CD8-positive, alpha-beta memory T cell (primary cell): Measurements from ENCODE around the gene TRAPPC2. TPM values are rescaled to one million over a fixed set of nuclear protein-coding genes. Genes with fewer than 3 reads are reported as not detected.
"Not testable (repeated sequence)": the region's sequence is repeated elsewhere in the genome, so short reads cannot be mapped to it uniquely, and the experiment has no call there.

ENCODE experiments used
- CTCF ChIA-PET: fragments of 350-600 bp; sonication (Branson Sonifier 250); formaldehyde crosslinking; loops from one replicate; lab custom pipeline; 2021; ENCODE audit warnings: antibody characterized with exemption; lab: Charles Lee
- POLR2A ChIA-PET: fragments of 350-600 bp; sonication (Branson Sonifier 250); formaldehyde crosslinking; loops from one replicate; lab custom pipeline; 2021; ENCODE audit warnings: antibody characterized with exemption; lab: Charles Lee
- DNase-seq, 5 donors: peaks; one replicate each; pipeline versions ENCODE4 v3.0.0 to v3.0.0-alpha.2; 2020 to 2022; ENCODE audit warnings: mixed read lengths in 1 of 5
- H3K27ac ChIP-seq: one replicate; pipeline ENCODE4 v1.7.0; 2013; ENCODE audit warnings: low read depth, mild to moderate bottlenecking, low read length, moderate library complexity
- H3K27me3 ChIP-seq: 2 replicates; pipeline ENCODE4 v1.7.0; 2013; ENCODE audit warnings: low read length, mild to moderate bottlenecking; ENCODE audit not compliant: insufficient read depth, poor library complexity, severe bottlenecking
- H3K36me3 ChIP-seq: 2 replicates; pipeline ENCODE4 v1.7.0; 2013; ENCODE audit warnings: mild to moderate bottlenecking, low read length, moderate library complexity; ENCODE audit not compliant: insufficient read depth
- H3K4me1 ChIP-seq: 2 replicates; pipeline ENCODE4 v1.7.0; 2013; ENCODE audit warnings: mild to moderate bottlenecking, low read length, moderate library complexity; ENCODE audit not compliant: insufficient read depth
- H3K4me3 ChIP-seq: 2 replicates; pipeline ENCODE4 v1.7.0; 2013; ENCODE audit warnings: mild to moderate bottlenecking, low read length
- H3K9me3 ChIP-seq: 2 replicates; pipeline ENCODE4 v1.7.0; 2013; ENCODE audit warnings: mild to moderate bottlenecking, low read length
- H3K27ac Mint-ChIP-seq, 8 donors: one replicate each; pipeline ENCODE4 v1.8.0; 2020 to 2021; ENCODE audit warnings: mixed read lengths in 8 of 8, mild to moderate bottlenecking in 6 of 8, inconsistent platforms in 3 of 8, moderate library complexity in 3 of 8
- H3K27me3 Mint-ChIP-seq, 2 donors: one replicate each; pipeline ENCODE4 v1.8.0; 2020 to 2021; ENCODE audit warnings: mixed read lengths in 2 of 2, mild to moderate bottlenecking in 1 of 2, moderate library complexity in 1 of 2
- H3K36me3 Mint-ChIP-seq, 3 donors: one replicate each; pipeline ENCODE4 v1.8.0; 2020 to 2021; ENCODE audit warnings: mixed read lengths in 3 of 3, inconsistent platforms in 1 of 3, mild to moderate bottlenecking in 1 of 3
- H3K4me1 Mint-ChIP-seq, 3 donors: one replicate each; pipeline ENCODE4 v1.8.0; 2020 to 2021; ENCODE audit warnings: mixed read lengths in 3 of 3, inconsistent platforms in 1 of 3, mild to moderate bottlenecking in 1 of 3
- H3K4me3 Mint-ChIP-seq, 7 donors: one replicate each; pipeline ENCODE4 v1.8.0; 2020 to 2021; ENCODE audit warnings: mixed read lengths in 7 of 7, mild to moderate bottlenecking in 6 of 7, moderate library complexity in 4 of 7, inconsistent platforms in 2 of 7
- H3K9me3 Mint-ChIP-seq, 5 donors: one replicate each; pipeline ENCODE4 v1.8.0; 2020 to 2022; ENCODE audit warnings: mixed read lengths in 5 of 5, mild to moderate bottlenecking in 3 of 5, moderate library complexity in 2 of 5, inconsistent platforms in 1 of 5
- polyA plus RNA-seq: library from polyadenylated mRNA; unstranded; fragments of 300-500 nt; fragmentation: Illumina TruSeq; gene quantifications from one replicate; pipeline ENCODE4 v1.2.3, GENCODE V29; 2021
- total RNA-seq, 2 experiments: library from RNA; stranded (reverse); gene quantifications; one replicate each; pipeline ENCODE4 v1.2.3, GENCODE V29; 2021

The TRAPPC2 gene
- total and polyA plus RNA-seq, 3 experiments from 2014 or later = 18.7 to 50.6 (median 19.0) TPM

DNA sequence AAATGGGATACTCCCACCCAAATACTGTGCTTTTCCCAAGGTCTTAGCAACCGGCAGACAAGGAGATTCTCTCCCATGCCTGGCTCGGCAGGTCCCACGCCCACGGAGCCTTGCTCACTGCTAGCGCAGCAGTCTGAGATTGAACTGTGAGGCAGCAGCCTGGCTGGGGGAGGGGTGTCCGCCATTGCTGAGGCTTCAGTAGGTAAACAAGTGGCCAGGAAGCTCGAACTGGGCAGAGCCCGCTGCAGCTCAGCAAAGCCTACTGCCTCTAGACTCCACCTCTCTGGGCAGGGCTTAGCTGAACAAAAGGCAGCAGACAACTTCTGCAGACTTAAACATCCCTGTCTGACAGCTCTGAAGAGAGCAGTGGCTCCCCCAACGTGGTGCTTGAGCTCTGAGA is 9.5 kb downstream of the TRAPPC2 start:
- peak; percentile 23 to 84 (median 42) for DNase-seq
- Mint-ChIP-seq H3K4me1 (peaks cover 73 to 87% (median 82%) of the 10 kb centered on the region in 3 donors), H3K36me3 (peaks cover 21 to 58% (median 40%) of the 10 kb centered on the region in 3 donors), H3K4me3 (peak overlapping the region; percentile 68 to 89 (median 75)), H3K27ac (peak overlapping the region; percentile 84 to 98 (median 90)), H3K9me3 (peaks cover 0 to 16% (median 9%) of the 10 kb centered on the region in 5 donors)
- not testable (repeated sequence) for H3K36me3 ChIP-seq, H3K4me1 ChIP-seq, H3K27me3 Mint-ChIP-seq, H3K27me3 ChIP-seq, H3K9me3 ChIP-seq, H3K27ac ChIP-seq, H3K4me3 ChIP-seq
- ChIA-PET POLR2A (interaction anchor here (0.5 to 2.9 kb wide), 4 partner anchors 9 to 771 kb away, joined by 3 to 23 read pairs (median 4); partner anchors contain the start of genes OFD1 and TRAPPC2), CTCF (interaction anchor here (0.6 to 1.7 kb wide), 4 partner anchors 9 to 38 kb away, joined by 3 to 13 read pairs (median 4); partner anchors contain the start of genes OFD1 and TRAPPC2)

DNA sequence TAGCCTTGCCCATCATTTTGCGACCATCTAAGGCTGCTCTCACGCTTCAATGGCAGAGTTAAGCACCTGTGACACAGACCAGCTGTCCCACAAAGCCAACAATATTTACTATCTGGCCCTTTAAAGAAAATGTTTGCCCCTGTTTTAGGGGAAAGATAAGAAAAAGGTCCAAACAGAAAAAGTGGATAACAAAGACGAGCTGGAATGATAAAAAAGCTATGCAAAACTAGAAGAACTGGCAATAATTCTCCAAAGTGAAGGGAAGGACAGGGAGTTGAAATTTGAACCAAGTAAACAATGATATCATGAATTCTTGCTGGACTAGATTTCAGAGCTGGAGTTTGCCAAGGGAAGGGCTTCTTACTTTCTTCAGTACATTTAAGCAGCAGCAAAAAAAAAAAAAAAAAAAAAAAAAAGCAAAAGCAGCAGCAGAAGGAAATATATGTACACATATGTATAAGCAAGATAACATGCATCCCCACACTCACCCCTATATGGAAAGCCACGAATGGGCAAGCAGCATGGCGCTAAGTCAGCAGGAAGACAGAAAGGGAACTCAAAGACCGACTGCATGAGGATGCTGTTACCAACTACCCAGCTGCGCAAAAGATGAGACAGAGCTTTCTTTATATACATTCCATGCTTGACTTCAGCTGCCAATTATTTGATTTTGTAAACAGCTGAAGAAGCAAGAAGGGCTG is 12.5 kb downstream of the TRAPPC2 start:
- no peaks in the 10 kb centered on the region for H3K36me3 ChIP-seq
- Mint-ChIP-seq H3K9me3 (peaks cover 0 to 9% (median 2%) of the 10 kb centered on the region in 5 donors), H3K36me3 (peaks cover 14 to 56% (median 28%) of the 10 kb centered on the region in 3 donors), H3K4me1 (peaks cover 77 to 90% (median 89%) of the 10 kb centered on the region in 3 donors), H3K27me3 (peaks cover 0 to 2% of the 10 kb centered on the region in 2 donors), H3K4me3 (peak overlapping the region in 3 of 7 donors; percentile 1 to 29 (median 12)), H3K27ac (peak overlapping the region; percentile 47 to 80 (median 74))
- H3K27ac ChIP-seq = peak overlapping the region; percentile 24
- POLR2A ChIA-PET = no interaction called here
- no peaks in the 10 kb centered on the region for H3K27me3 ChIP-seq
- no peak for DNase-seq
- H3K4me1 ChIP-seq = peaks cover 34% of the 10 kb centered on the region
- no peak overlapping the region for H3K4me3 ChIP-seq
- H3K9me3 ChIP-seq = no peaks in the 10 kb centered on the region
- CTCF ChIA-PET = interaction anchor here (3.5 kb wide), 1 partner anchor 14 kb away, joined by 16 read pairs; the partner anchor contains the start of genes OFD1 and TRAPPC2

DNA sequence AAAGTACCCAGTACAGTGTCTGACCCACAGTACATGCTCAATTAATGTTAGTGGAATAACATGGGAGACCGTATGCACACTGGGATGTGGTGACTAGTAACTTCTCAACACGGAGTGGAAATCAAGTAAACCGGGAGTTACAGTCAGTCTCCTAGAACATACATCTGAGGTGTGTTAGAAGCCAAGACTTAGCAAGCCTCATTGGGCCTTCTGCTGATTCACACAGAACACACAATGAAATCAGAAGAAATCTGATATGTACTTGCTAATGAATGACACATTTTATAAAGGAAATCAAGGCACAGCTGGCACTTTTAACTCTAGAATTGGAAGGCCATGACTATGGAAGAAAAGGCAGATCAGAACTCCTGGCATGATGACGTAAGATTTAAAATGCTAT is 13.0 kb downstream of the TRAPPC2 start:
- Histone ChIP-seq H3K9me3 (no peaks in the 10 kb centered on the region), H3K27me3 (no peaks in the 10 kb centered on the region), H3K4me1 (peaks cover 37% of the 10 kb centered on the region), H3K36me3 (no peaks in the 10 kb centered on the region), H3K4me3 (no peak overlapping the region), H3K27ac (no peak overlapping the region)
- peak overlapping the region in 6 of 8 donors; percentile 9 to 89 (median 31) for H3K27ac Mint-ChIP-seq
- no peak for DNase-seq
- H3K4me3 Mint-ChIP-seq = no peak overlapping the region
- CTCF ChIA-PET = interaction anchor here (3.5 kb wide), 1 partner anchor 14 kb away, joined by 16 read pairs; the partner anchor contains the start of genes OFD1 and TRAPPC2
- H3K36me3 Mint-ChIP-seq = peaks cover 15 to 54% (median 23%) of the 10 kb centered on the region in 3 donors
- POLR2A ChIA-PET = no interaction called here
- H3K27me3 Mint-ChIP-seq = peaks cover 0 to 2% of the 10 kb centered on the region in 2 donors
- H3K4me1 Mint-ChIP-seq = peaks cover 75 to 90% (median 87%) of the 10 kb centered on the region in 3 donors
- H3K9me3 Mint-ChIP-seq = peaks cover 0 to 8% (median 2%) of the 10 kb centered on the region in 5 donors

- no peaks in the 10 kb centered on the region for H3K27me3 ChIP-seq
- Mint-ChIP-seq H3K4me3 (peak overlapping the region; percentile 34 to 86 (median 64)), H3K4me1 (peaks cover 64 to 76% (median 74%) of the 10 kb centered on the region in 3 donors), H3K36me3 (peaks cover 18 to 63% (median 25%) of the 10 kb centered on the region in 3 donors), H3K27ac (peak overlapping the region; percentile 71 to 99 (median 90)), H3K27me3 (no peaks in the 10 kb centered on the region), H3K9me3 (no peaks in the 10 kb centered on the region)
- no peaks in the 10 kb centered on the region for H3K36me3 ChIP-seq
- no peaks in the 10 kb centered on the region for H3K9me3 ChIP-seq
- H3K4me1 ChIP-seq = peaks cover 40% of the 10 kb centered on the region
- H3K27ac ChIP-seq = no peak overlapping the region
- POLR2A ChIA-PET = interaction anchor here (0.5 to 2.2 kb wide), 5 partner anchors 11 to 60 kb away, joined by 3 to 15 read pairs (median 4); partner anchors contain the start of genes OFD1 and TRAPPC2
- CTCF ChIA-PET = interaction anchor here (0.8 to 3.5 kb wide), 2 partner anchors 15 to 16 kb away, joined by 5 to 16 read pairs; partner anchors contain the start of genes OFD1 and TRAPPC2
- no peak overlapping the region for H3K4me3 ChIP-seq
- peak in 4 of 5 donors; percentile 22 to 52 (median 40) for DNase-seq
These were observed 15.1 kb downstream of the TRAPPC2 start for GRCh38 chrX:13719192-13719856.

DNA sequence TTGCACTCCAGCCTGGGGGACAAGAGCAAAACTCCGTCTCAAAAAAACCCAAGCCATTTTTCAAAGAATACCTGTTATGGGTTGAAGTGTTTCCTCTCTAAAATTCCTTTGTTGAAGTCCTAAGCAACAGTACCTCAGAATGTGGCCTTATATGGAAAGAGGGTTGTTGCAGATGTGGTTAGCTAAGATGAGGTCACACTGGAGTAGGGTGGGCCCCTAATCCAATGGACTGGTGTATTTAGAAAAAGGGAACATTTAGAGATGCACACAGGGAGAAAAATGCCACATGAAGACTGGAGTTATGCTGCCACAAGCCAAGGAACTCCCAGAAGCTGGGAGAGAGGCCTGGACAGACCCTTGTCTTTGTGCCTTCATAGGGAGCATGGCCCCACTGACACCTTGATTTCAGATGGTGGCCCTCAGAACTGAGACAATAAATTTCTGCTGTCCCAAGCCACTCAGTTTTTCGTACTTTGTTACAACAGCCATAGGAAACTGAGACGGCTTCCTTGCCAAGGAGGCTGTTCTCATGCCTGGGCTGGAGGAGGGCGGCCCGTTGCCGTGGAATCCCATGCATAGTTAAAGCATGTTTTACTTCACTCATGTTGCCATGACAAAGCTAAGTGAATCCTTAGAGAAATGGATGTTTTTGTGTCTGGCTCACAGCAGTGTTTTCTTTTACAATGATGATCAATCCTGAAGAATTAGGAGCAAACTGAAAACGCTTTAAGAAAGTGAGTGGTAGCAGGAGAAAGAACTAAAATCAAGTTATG is 16.5 kb downstream of the TRAPPC2 start:
- Mint-ChIP-seq H3K4me1 (peaks cover 55 to 65% (median 64%) of the 10 kb centered on the region in 3 donors), H3K27me3 (no peaks in the 10 kb centered on the region), H3K36me3 (peaks cover 18 to 56% (median 23%) of the 10 kb centered on the region in 3 donors), H3K4me3 (peak overlapping the region in 5 of 7 donors; percentile 17 to 52 (median 30)), H3K27ac (peak overlapping the region; percentile 56 to 97 (median 89)), H3K9me3 (no peaks in the 10 kb centered on the region)
- ChIA-PET POLR2A (no interaction called here), CTCF (no interaction called here)
- no peaks in the 10 kb centered on the region for H3K27me3 ChIP-seq
- no peak overlapping the region for H3K4me3 ChIP-seq
- no peaks in the 10 kb centered on the region for H3K9me3 ChIP-seq
- H3K36me3 ChIP-seq = no peaks in the 10 kb centered on the region
- DNase-seq = no peak
- H3K27ac ChIP-seq = no peak overlapping the region
- peaks cover 40% of the 10 kb centered on the region for H3K4me1 ChIP-seq

DNA sequence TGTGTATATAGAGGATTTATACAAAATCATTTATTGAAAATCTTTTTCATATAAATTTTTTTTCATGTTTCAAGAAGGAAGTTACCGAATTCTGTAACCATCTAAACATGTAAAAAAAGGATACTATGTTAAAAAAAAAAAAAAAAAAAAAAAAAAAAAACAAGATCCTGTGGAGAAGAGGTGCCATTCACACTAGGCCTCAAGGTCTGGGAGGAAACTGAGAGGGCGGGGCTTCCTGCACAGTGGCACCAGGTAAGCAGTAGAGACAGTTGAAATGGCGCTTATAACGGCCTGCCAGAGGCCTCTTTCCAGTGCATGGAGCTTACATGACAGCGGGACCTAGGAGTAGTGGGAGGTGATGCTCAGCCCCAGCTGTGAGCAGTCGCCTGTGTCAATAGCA is 17.5 kb downstream of the TRAPPC2 start:
- H3K36me3 Mint-ChIP-seq = peaks cover 16 to 57% (median 21%) of the 10 kb centered on the region in 3 donors
- DNase-seq = peak; percentile 34 to 80 (median 52)
- Histone ChIP-seq H3K36me3 (no peaks in the 10 kb centered on the region), H3K27ac (peak overlapping the region; percentile 9), H3K27me3 (no peaks in the 10 kb centered on the region), H3K4me1 (peaks cover 34% of the 10 kb centered on the region), H3K9me3 (no peaks in the 10 kb centered on the region), H3K4me3 (no peak overlapping the region)
- ChIA-PET CTCF (interaction anchor here (1.1 kb wide), 1 partner anchor 8 kb away, joined by 4 read pairs; no protein-coding TSS in a partner anchor), POLR2A (no interaction called here)
- peak overlapping the region; percentile 20 to 88 (median 73) for H3K4me3 Mint-ChIP-seq
- no peaks in the 10 kb centered on the region for H3K27me3 Mint-ChIP-seq
- peaks cover 55 to 62% (median 62%) of the 10 kb centered on the region in 3 donors for H3K4me1 Mint-ChIP-seq
- H3K9me3 Mint-ChIP-seq = no peaks in the 10 kb centered on the region
- peak overlapping the region; percentile 82 to 97 (median 94) for H3K27ac Mint-ChIP-seq

DNA sequence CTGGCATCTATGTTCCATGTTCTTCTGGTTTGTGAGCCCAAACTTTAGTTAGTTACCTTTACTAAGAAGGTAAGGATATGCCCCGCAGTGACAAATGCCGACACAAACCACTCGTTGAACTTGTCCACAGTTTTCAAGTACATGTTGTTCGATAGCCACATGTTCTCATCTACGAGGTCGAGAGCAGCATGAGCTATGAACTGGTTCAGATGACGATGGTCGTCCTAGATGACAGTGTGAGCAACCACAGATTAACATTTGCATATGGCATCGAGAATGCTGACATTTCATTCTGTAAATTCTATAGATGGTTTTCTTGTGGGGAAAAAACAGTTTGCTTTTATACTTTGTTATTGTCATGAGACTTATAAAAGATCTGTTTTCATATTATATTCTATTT is 18.0 kb downstream of the TRAPPC2 start:
- ChIA-PET POLR2A (interaction anchor here (1.0 kb wide), 1 partner anchor 18 kb away, joined by 4 read pairs; the partner anchor contains the start of genes OFD1 and TRAPPC2), CTCF (interaction anchor here (1.1 kb wide), 3 partner anchors 9 to 32 kb away, joined by 3 to 4 read pairs (median 4); partner anchors contain the start of genes OFD1 and TRAPPC2)
- Histone ChIP-seq H3K4me1 (peaks cover 34% of the 10 kb centered on the region), H3K9me3 (no peaks in the 10 kb centered on the region), H3K36me3 (no peaks in the 10 kb centered on the region), H3K27ac (peak overlapping the region; percentile 24), H3K4me3 (no peak overlapping the region), H3K27me3 (no peaks in the 10 kb centered on the region)
- Mint-ChIP-seq H3K27me3 (no peaks in the 10 kb centered on the region), H3K27ac (peak overlapping the region; percentile 86 to 94 (median 90)), H3K9me3 (no peaks in the 10 kb centered on the region), H3K4me3 (peak overlapping the region in 5 of 7 donors; percentile 34 to 49 (median 48)), H3K36me3 (peaks cover 20 to 60% (median 25%) of the 10 kb centered on the region in 3 donors), H3K4me1 (peaks cover 56 to 62% (median 62%) of the 10 kb centered on the region in 3 donors)
- DNase-seq = peak in 2 of 5 donors; percentile 32 to 43
